Measurements from ENCODE around the gene LACTBL1. TPM values are rescaled to one million over a fixed set of nuclear protein-coding genes. Genes with fewer than 3 reads are reported as not detected.

The LACTBL1 gene
- total and polyA plus RNA-seq, 12 donors, result not detected

DNA sequence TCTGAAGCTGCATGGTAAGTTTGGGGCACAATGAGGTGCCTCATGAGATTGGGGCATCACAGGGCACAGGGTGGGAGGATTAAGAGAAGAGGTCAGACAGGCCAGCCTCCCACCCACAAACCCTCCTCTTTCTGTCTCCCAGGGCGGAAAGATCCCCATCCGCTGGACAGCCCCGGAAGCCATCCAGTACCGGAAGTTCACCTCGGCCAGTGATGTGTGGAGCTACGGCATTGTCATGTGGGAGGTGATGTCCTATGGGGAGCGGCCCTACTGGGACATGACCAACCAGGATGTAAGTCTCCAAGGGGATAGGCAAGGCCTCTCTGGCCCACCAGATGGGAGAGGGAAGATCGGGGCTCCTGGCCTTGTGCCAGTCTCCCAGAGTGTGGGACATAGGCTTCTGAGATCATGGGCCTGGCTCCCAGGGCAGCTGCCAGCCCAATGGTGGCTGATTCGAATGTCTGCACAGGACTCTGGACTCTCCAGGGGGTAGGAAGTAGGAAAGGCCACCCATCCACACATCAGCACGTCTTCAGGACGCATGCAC, 63.7 kb downstream of the LACTBL1 start:
- 90% methylated on average over 11 of the region's 11 CpGs for WGBS, 2 donors
- ATAC-seq, result no peak
- Histone ChIP-seq H3K27ac (no peak overlapping the region), H3K4me1 (no peaks in the 10 kb centered on the region), H3K4me3 (no peak overlapping the region), H3K36me3 (no peaks in the 10 kb centered on the region), H3K9me3 (no peaks in the 10 kb centered on the region), H3K27me3 (peaks cover 0 to 12% (median 0%) of the 10 kb centered on the region in 7 donors)
- TF ChIP-seq, protein P1, sequence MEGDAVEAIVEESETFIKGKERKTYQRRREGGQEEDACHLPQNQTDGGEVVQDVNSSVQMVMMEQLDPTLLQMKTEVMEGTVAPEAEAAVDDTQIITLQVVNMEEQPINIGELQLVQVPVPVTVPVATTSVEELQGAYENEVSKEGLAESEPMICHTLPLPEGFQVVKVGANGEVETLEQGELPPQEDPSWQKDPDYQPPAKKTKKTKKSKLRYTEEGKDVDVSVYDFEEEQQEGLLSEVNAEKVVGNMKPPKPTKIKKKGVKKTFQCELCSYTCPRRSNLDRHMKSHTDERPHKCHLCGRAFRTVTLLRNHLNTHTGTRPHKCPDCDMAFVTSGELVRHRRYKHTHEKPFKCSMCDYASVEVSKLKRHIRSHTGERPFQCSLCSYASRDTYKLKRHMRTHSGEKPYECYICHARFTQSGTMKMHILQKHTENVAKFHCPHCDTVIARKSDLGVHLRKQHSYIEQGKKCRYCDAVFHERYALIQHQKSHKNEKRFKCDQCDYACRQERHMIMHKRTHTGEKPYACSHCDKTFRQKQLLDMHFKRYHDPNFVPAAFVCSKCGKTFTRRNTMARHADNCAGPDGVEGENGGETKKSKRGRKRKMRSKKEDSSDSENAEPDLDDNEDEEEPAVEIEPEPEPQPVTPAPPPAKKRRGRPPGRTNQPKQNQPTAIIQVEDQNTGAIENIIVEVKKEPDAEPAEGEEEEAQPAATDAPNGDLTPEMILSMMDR (IDR thresholded peaks at IDR 0.05), result no peak
- intact Hi-C loops (cut with DNase I), result no loop called here
- DNase-seq, result no peak

- WGBS, 2 donors, result 85 to 87% methylated on average over 3 of the region's 3 CpGs
- Histone ChIP-seq H3K27ac (no peak overlapping the region), H3K4me1 (no peaks in the 10 kb centered on the region), H3K4me3 (no peak overlapping the region), H3K27me3 (peaks cover 0 to 6% (median 0%) of the 10 kb centered on the region in 7 donors), H3K9me3 (no peaks in the 10 kb centered on the region), H3K36me3 (no peaks in the 10 kb centered on the region)
- ATAC-seq (no peak), DNase-seq (no peak)
- intact Hi-C loops (cut with DNase I), result no loop called here
- TF ChIP-seq, protein P1 (IDR thresholded peaks at IDR 0.05), result no peak
Measured at GRCh38 chr1:22907528-22907927, 65.1 kb downstream of the LACTBL1 start.

- H3K4me1 ChIP-seq, result no peaks in the 10 kb centered on the region
- H3K4me3 ChIP-seq, result no peak overlapping the region
- 76 to 78% methylated on average over 2 of the region's 2 CpGs for WGBS, 2 donors
- H3K9me3 ChIP-seq, result no peaks in the 10 kb centered on the region
- TF ChIP-seq, protein P1 (IDR thresholded peaks at IDR 0.05), result no peak
- H3K36me3 ChIP-seq, result no peaks in the 10 kb centered on the region
- peaks cover 0 to 6% (median 0%) of the 10 kb centered on the region in 7 donors for H3K27me3 ChIP-seq
- H3K27ac ChIP-seq, result no peak overlapping the region
- intact Hi-C loops (cut with DNase I), result no loop called here
- DNase-seq, result no peak
- ATAC-seq, result no peak
Measured at GRCh38 chr1:22906968-22907367, 65.7 kb downstream of the LACTBL1 start.

DNA sequence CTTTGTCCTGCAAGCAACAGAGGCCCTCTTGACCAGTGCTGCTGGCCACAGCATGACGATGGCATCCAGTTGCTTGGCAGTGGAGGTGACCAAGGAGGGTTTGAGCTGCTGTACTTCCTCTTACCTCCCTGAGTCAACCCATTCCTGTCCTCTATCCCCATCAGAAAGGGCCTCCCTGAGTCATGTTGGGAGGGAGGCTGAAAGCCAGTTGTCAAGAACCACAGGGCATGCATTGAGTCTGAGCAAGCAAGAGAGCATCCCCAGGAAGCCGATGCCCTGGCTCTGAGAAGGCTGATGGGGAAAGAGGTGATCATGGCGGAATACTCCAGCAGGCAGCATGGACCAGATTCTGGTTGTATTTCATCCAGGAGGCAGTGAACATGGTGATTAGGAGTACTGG, 69.6 kb downstream of the LACTBL1 start:
- DNase-seq, result no peak
- Histone ChIP-seq H3K27me3 (peaks cover 0 to 6% (median 0%) of the 10 kb centered on the region in 7 donors), H3K36me3 (no peaks in the 10 kb centered on the region), H3K27ac (no peak overlapping the region), H3K9me3 (no peaks in the 10 kb centered on the region), H3K4me3 (no peak overlapping the region), H3K4me1 (no peaks in the 10 kb centered on the region)
- ATAC-seq, result no peak
- WGBS, 2 donors, result 96 to 97% methylated on average over 3 of the region's 3 CpGs
- intact Hi-C loops (cut with DNase I), result no loop called here
- TF ChIP-seq, protein P1 (IDR thresholded peaks at IDR 0.05), result no peak

Other genes with a start within 250 kb of the LACTBL1 start
- not detected for gene TEX46, start 43.0 kb upstream of the LACTBL1 start, total RNA-seq
- not detected for gene TEX46, start 43.0 kb upstream of the LACTBL1 start, polyA plus RNA-seq
- 10 to 100 TPM; 25.5 to 35.0 (median 27.3) TPM for gene KDM1A, start 46.6 kb upstream of the LACTBL1 start, total RNA-seq
- 10 to 100 TPM; 12.4 to 27.7 TPM for gene KDM1A, start 46.6 kb upstream of the LACTBL1 start, polyA plus RNA-seq
- 10 to 100 TPM; 26.3 to 40.1 (median 32.2) TPM for gene LUZP1, start 196.0 kb upstream of the LACTBL1 start, total RNA-seq
- gene LUZP1, start 196.0 kb upstream of the LACTBL1 start, polyA plus RNA-seq, result 1 to 10 TPM; 6.4 to 7.7 TPM
- gene HTR1D, start 244.6 kb upstream of the LACTBL1 start, total RNA-seq, result not detected
- under 1 TPM; 0.01 to 0.07 TPM for gene HTR1D, start 244.6 kb upstream of the LACTBL1 start, polyA plus RNA-seq

All from heart right ventricle (tissue), 16 donors.